GM19455 (cell line): Measurements from ENCODE around the gene DNAH1.

Experiments
- ATAC-seq: cut with Tn5 transposase; IDR thresholded peaks from one replicate; pipeline ENCODE4 v1.9.1; 2021; ENCODE audit not compliant: unreplicated experiment

DNAH1 gene

GRCh38 chr3:52443791-52444687 lies 127.9 kb downstream of the DNAH1 start:
- no peak for ATAC-seq

- peak; percentile 57 for ATAC-seq
Measured at GRCh38 chr3:52444860-52445793, 129.0 kb downstream of the DNAH1 start, which contains the start of gene SEMA3G. Gene SEMA3G, minus strand, starts transcription at chr3:52445103. Its CDS starts 76 bp downstream, at chr3:52445027.

- ATAC-seq, result no peak
Measured at GRCh38 chr3:52446042-52446441, 129.9 kb downstream of the DNAH1 start.

GRCh38 chr3:52446631-52447511 lies 130.8 kb downstream of the DNAH1 start:
- ATAC-seq, result no peak

GRCh38 chr3:52447512-52448355 lies 131.6 kb downstream of the DNAH1 start:
- no peak for ATAC-seq
